CD4-positive, alpha-beta memory T cell (primary cell): Measurements from ENCODE around the gene TMTC3. TPM values are rescaled to one million over a fixed set of nuclear protein-coding genes. Genes with fewer than 3 reads are reported as not detected.

Source experiments
- CTCF ChIA-PET: fragments of 350-600 bp; sonication (Branson Sonifier 250); formaldehyde crosslinking; loops from one replicate; lab custom pipeline; 2021; ENCODE audit warnings: inconsistent platforms; ENCODE audit not compliant: partially characterized antibody; lab: Charles Lee
- POLR2A ChIA-PET: fragments of 350-600 bp; sonication (Branson Sonifier 250); formaldehyde crosslinking; loops from one replicate; lab custom pipeline; 2021; ENCODE audit not compliant: partially characterized antibody; lab: Charles Lee
- DNase-seq, 5 donors: peaks; one replicate each; pipeline versions ENCODE4 v3.0.0 to v3.0.0-alpha.2; 2020 to 2022; ENCODE audit warnings: mixed read lengths in 1 of 5
- H3K27ac ChIP-seq: one replicate; pipeline ENCODE4 v1.7.0; 2013; ENCODE audit warnings: low read depth, low read length
- H3K27me3 ChIP-seq: 2 replicates; pipeline ENCODE4 v1.7.0; 2013; ENCODE audit warnings: mild to moderate bottlenecking, low read length, moderate library complexity; ENCODE audit not compliant: insufficient read depth
- H3K36me3 ChIP-seq: 2 replicates; pipeline ENCODE4 v1.7.0; 2013; ENCODE audit warnings: mild to moderate bottlenecking, low read length, moderate library complexity; ENCODE audit not compliant: insufficient read depth
- H3K4me1 ChIP-seq: 2 replicates; pipeline ENCODE4 v1.7.0; 2013; ENCODE audit warnings: mild to moderate bottlenecking, low read length, moderate library complexity; ENCODE audit not compliant: insufficient read depth
- H3K4me3 ChIP-seq, 2 donors: one replicate each; pipeline ENCODE4 v1.7.0; 2013; ENCODE audit warnings: low read length in 2 of 2, mild to moderate bottlenecking in 1 of 2
- H3K9me3 ChIP-seq, 2 donors: one replicate each; pipeline ENCODE4 v1.7.0; 2013; ENCODE audit warnings: low read length in 2 of 2, control low read depth in 1 of 2; ENCODE audit not compliant: control insufficient read depth in 1 of 2
- H3K27ac Mint-ChIP-seq, 7 donors: one replicate each; pipeline ENCODE4 v1.8.0; 2020 to 2021; ENCODE audit warnings: mixed read lengths in 7 of 7, mild to moderate bottlenecking in 6 of 7, inconsistent platforms in 3 of 7, moderate library complexity in 3 of 7
- H3K27me3 Mint-ChIP-seq, 2 donors: one replicate each; pipeline ENCODE4 v1.8.0; 2020 to 2021; ENCODE audit warnings: mixed read lengths in 2 of 2
- H3K36me3 Mint-ChIP-seq, 2 donors: one replicate each; pipeline ENCODE4 v1.8.0; 2020 to 2021; ENCODE audit warnings: mixed read lengths in 2 of 2, inconsistent platforms in 1 of 2, mild to moderate bottlenecking in 1 of 2
- H3K4me1 Mint-ChIP-seq, 4 donors: one replicate each; pipeline ENCODE4 v1.8.0; 2020 to 2021; ENCODE audit warnings: mixed read lengths in 4 of 4, mild to moderate bottlenecking in 1 of 4
- H3K4me3 Mint-ChIP-seq, 8 donors: one replicate each; pipeline ENCODE4 v1.8.0; 2020 to 2021; ENCODE audit warnings: mixed read lengths in 8 of 8, mild to moderate bottlenecking in 7 of 8, moderate library complexity in 6 of 8, inconsistent platforms in 3 of 8
- H3K9me3 Mint-ChIP-seq, 8 donors: one replicate each; pipeline ENCODE4 v1.8.0; 2020 to 2021; ENCODE audit warnings: mixed read lengths in 8 of 8, mild to moderate bottlenecking in 5 of 8, inconsistent platforms in 3 of 8, moderate library complexity in 1 of 8
- intact Hi-C: fragments of 100-400 bp; cut with micrococcal nuclease; formaldehyde crosslinking; loops from one replicate; pipeline ENCODE4 v1.15.1; 2023
- polyA plus RNA-seq, 2 donors: library from polyadenylated mRNA; unstranded; fragments of 300-500 nt; fragmentation: Illumina TruSeq; gene quantifications; one replicate each; pipeline ENCODE4 v1.2.3, GENCODE V29; 2021
- total RNA-seq, 2 experiments: library from RNA; stranded (reverse); gene quantifications; one replicate each; pipeline ENCODE4 v1.2.3, GENCODE V29; 2021

TMTC3 gene
- total and polyA plus RNA-seq, 4 experiments from 2014 or later: 1.9 to 15.2 (median 6.8) TPM

DNA sequence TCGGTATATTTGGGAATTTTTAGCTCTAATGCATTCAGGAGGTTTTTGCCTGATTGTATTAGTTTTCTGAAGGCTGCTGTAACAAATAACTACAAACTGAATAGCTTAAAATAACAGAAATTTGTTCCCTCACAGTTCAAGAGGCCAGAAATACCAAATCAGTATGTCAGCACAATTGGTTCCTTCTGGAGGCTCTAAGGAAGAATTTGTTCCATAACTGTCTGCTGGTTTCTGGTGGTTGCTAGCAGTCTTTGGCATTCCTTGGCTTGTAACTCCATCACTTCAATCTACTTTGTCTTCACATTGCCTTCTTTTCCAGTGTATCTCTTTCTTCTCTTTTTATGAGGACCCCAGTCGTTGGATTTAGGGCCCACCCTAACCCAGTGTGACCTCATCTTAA lies 21.3 kb downstream of the TMTC3 start:
- no peaks in the 10 kb centered on the region for H3K36me3 ChIP-seq
- peaks cover 52% of the 10 kb centered on the region in 2 donors for H3K36me3 Mint-ChIP-seq
- CTCF ChIA-PET: no interaction called here

DNA sequence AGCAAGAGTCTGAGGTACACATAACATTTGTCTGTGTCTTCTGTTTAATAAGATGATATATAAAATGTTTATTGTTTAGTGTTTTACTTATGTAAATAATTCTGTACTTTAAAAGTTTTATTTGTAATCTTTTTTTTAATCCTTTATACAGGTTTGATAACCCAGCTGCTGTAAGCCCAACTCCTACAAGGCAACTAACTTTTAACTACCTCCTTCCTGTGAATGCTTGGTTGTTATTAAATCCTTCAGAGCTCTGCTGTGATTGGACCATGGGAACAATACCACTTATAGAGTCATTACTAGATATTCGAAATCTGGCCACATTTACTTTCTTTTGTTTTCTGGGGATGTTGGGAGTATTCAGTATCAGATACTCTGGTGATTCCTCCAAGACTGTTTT lies 24.1 kb downstream of the TMTC3 start:
- H3K36me3 Mint-ChIP-seq: peaks cover 66 to 69% of the 10 kb centered on the region in 2 donors
- peaks cover 0 to 6% (median under 1%) of the 10 kb centered on the region in 4 donors for H3K4me1 Mint-ChIP-seq
- intact Hi-C loops: no loop called here
- H3K4me3 Mint-ChIP-seq: no peak overlapping the region
- H3K27me3 Mint-ChIP-seq: no peaks in the 10 kb centered on the region
- no peak overlapping the region for H3K4me3 ChIP-seq
- ChIA-PET POLR2A (no interaction called here), CTCF (no interaction called here)
- H3K4me1 ChIP-seq: no peaks in the 10 kb centered on the region
- H3K27ac ChIP-seq: no peak overlapping the region
- H3K36me3 ChIP-seq: peaks cover 5% of the 10 kb centered on the region
- H3K9me3 Mint-ChIP-seq: no peaks in the 10 kb centered on the region
- no peaks in the 10 kb centered on the region for H3K27me3 ChIP-seq
- no peaks in the 10 kb centered on the region for H3K9me3 ChIP-seq
- no peak overlapping the region for H3K27ac Mint-ChIP-seq
- DNase-seq: no peak

More for the DNA sequence above, 21.3 kb downstream of the TMTC3 start:
- no peak for DNase-seq
- POLR2A ChIA-PET: no interaction called here
- Mint-ChIP-seq H3K9me3 (no peaks in the 10 kb centered on the region), H3K4me1 (peaks cover 0 to under 1% (median 0%) of the 10 kb centered on the region in 4 donors), H3K27me3 (no peaks in the 10 kb centered on the region), H3K27ac (no peak overlapping the region), H3K4me3 (no peak overlapping the region)
- Histone ChIP-seq H3K27ac (no peak overlapping the region), H3K9me3 (no peaks in the 10 kb centered on the region), H3K4me3 (no peak overlapping the region), H3K27me3 (no peaks in the 10 kb centered on the region), H3K4me1 (no peaks in the 10 kb centered on the region)
- intact Hi-C loops: no loop called here

DNA sequence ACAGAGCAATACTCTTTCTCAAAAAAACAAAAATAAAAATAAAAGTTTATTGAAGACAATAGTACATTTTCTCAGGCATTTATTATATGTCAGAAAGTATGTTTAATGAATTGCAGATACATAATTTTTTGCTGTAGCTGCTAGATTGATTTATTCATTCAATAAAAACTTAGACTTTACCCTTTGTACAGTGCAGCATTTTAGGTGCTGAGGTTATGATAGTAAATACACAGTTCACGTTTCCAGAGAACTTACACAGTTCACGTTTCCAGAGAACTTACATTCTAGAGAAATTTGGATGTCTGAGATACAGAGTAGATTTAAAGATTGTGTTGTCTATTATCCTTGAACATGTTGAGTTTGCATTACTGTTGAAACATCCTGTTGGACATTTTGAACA lies 25.3 kb downstream of the TMTC3 start:
- Histone ChIP-seq H3K27ac (no peak overlapping the region), H3K4me1 (no peaks in the 10 kb centered on the region), H3K9me3 (no peaks in the 10 kb centered on the region), H3K36me3 (peaks cover 5% of the 10 kb centered on the region), H3K27me3 (no peaks in the 10 kb centered on the region), H3K4me3 (no peak overlapping the region)
- Mint-ChIP-seq H3K27me3 (no peaks in the 10 kb centered on the region), H3K27ac (no peak overlapping the region), H3K9me3 (no peaks in the 10 kb centered on the region), H3K36me3 (peaks cover 63 to 70% of the 10 kb centered on the region in 2 donors), H3K4me1 (peaks cover 0 to 6% (median 2%) of the 10 kb centered on the region in 4 donors), H3K4me3 (no peak overlapping the region)
- DNase-seq: no peak
- ChIA-PET POLR2A (no interaction called here), CTCF (interaction anchor here (0.6 kb wide), 1 partner anchor 9 kb away, joined by 3 read pairs; no protein-coding TSS in a partner anchor)
- intact Hi-C loops: no loop called here

GRCh38 chr12:88172844-88173407 lies 30.8 kb downstream of the TMTC3 start:
- no peak for DNase-seq
- no peaks in the 10 kb centered on the region for H3K9me3 ChIP-seq
- no peaks in the 10 kb centered on the region for H3K27me3 ChIP-seq
- Mint-ChIP-seq H3K27ac (no peak overlapping the region), H3K4me3 (no peak overlapping the region), H3K27me3 (no peaks in the 10 kb centered on the region), H3K4me1 (peaks cover 0 to 6% (median 4%) of the 10 kb centered on the region in 4 donors), H3K36me3 (peaks cover 63 to 71% of the 10 kb centered on the region in 2 donors), H3K9me3 (no peaks in the 10 kb centered on the region)
- H3K4me3 ChIP-seq: no peak overlapping the region
- ChIA-PET CTCF (no interaction called here), POLR2A (no interaction called here)
- H3K4me1 ChIP-seq: no peaks in the 10 kb centered on the region
- intact Hi-C loops: no loop called here
- peaks cover 25% of the 10 kb centered on the region for H3K36me3 ChIP-seq
- H3K27ac ChIP-seq: no peak overlapping the region

DNA sequence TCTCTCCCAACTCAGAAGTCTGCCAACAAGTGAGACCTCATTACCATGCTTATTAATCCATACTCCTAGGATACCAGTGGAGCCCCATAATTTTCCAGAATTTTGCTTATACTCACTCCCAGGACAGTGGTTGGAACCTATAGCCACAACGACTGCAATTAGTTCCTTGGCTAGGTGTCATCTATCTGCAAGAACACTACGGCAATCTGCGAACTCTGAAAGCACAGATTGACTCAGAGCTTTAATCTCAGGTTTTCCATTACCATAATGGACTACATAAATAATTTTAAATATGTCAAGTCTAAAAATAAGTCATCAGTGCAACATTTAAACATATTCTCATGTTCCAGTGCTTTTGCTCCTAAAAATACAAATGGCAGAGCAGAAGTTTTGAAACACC lies 33.4 kb downstream of the TMTC3 start:
- peaks cover 59 to 70% of the 10 kb centered on the region in 2 donors for H3K36me3 Mint-ChIP-seq
- no peak overlapping the region for H3K27ac ChIP-seq
- no peaks in the 10 kb centered on the region for H3K27me3 ChIP-seq
- H3K4me3 Mint-ChIP-seq: no peak overlapping the region
- DNase-seq: no peak
- H3K27me3 Mint-ChIP-seq: no peaks in the 10 kb centered on the region
- no peaks in the 10 kb centered on the region for H3K4me1 ChIP-seq
- ChIA-PET POLR2A (no interaction called here), CTCF (no interaction called here)
- peaks cover 0 to 6% (median under 1%) of the 10 kb centered on the region in 4 donors for H3K4me1 Mint-ChIP-seq
- intact Hi-C loops: no loop called here
- H3K36me3 ChIP-seq: peaks cover 20% of the 10 kb centered on the region
- no peaks in the 10 kb centered on the region for H3K9me3 Mint-ChIP-seq
- H3K4me3 ChIP-seq: no peak overlapping the region
- H3K9me3 ChIP-seq: no peaks in the 10 kb centered on the region
- H3K27ac Mint-ChIP-seq: no peak overlapping the region

GRCh38 chr12:88179436-88180014 lies 37.4 kb downstream of the TMTC3 start:
- CTCF ChIA-PET: no interaction called here
- POLR2A ChIA-PET: no interaction called here
- intact Hi-C loops: no loop called here
- DNase-seq: no peak
- Mint-ChIP-seq H3K4me1 (peaks cover 0 to 1% (median 0%) of the 10 kb centered on the region in 4 donors), H3K27me3 (no peaks in the 10 kb centered on the region), H3K36me3 (peaks cover 71 to 84% of the 10 kb centered on the region in 2 donors), H3K27ac (peak overlapping the region in 1 of 7 donors; percentile 79), H3K4me3 (no peak overlapping the region), H3K9me3 (no peaks in the 10 kb centered on the region)
- H3K9me3 ChIP-seq: no peaks in the 10 kb centered on the region
- no peak overlapping the region for H3K27ac ChIP-seq
- H3K27me3 ChIP-seq: no peaks in the 10 kb centered on the region
- H3K4me1 ChIP-seq: no peaks in the 10 kb centered on the region
- H3K4me3 ChIP-seq: no peak overlapping the region
- peaks cover 11% of the 10 kb centered on the region for H3K36me3 ChIP-seq

DNA sequence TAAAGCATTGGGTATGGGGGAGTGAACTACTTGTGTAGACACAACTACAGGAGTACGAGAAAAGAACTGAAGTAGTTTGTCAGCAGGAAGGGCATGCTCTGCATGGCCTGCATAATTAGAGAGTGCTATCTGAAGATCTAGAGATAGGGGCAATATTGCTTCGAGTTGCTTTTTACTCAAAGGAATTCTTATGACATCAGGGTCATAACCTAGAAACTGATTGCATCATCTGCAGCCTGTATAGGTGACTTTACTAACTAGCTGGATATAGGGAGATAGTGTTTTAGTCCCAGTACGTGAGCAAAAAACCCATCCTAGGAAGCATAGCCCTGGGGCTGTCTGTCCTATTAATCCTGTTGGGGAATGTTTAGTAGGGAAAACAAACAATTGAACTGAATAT lies 39.8 kb downstream of the TMTC3 start:
- Histone ChIP-seq H3K27me3 (no peaks in the 10 kb centered on the region), H3K27ac (no peak overlapping the region), H3K4me1 (no peaks in the 10 kb centered on the region), H3K36me3 (no peaks in the 10 kb centered on the region), H3K4me3 (no peak overlapping the region), H3K9me3 (no peaks in the 10 kb centered on the region)
- H3K4me1 Mint-ChIP-seq: peaks cover 0 to 1% (median 0%) of the 10 kb centered on the region in 4 donors
- peaks cover 72 to 77% of the 10 kb centered on the region in 2 donors for H3K36me3 Mint-ChIP-seq
- no peak overlapping the region for H3K4me3 Mint-ChIP-seq
- H3K27me3 Mint-ChIP-seq: no peaks in the 10 kb centered on the region
- POLR2A ChIA-PET: no interaction called here
- H3K9me3 Mint-ChIP-seq: peaks cover 0 to 3% (median 0%) of the 10 kb centered on the region in 8 donors
- no peak overlapping the region for H3K27ac Mint-ChIP-seq
- DNase-seq: no peak
- intact Hi-C loops: no loop called here
- CTCF ChIA-PET: no interaction called here
